ENCODE results near the gene THRB.

DNA sequence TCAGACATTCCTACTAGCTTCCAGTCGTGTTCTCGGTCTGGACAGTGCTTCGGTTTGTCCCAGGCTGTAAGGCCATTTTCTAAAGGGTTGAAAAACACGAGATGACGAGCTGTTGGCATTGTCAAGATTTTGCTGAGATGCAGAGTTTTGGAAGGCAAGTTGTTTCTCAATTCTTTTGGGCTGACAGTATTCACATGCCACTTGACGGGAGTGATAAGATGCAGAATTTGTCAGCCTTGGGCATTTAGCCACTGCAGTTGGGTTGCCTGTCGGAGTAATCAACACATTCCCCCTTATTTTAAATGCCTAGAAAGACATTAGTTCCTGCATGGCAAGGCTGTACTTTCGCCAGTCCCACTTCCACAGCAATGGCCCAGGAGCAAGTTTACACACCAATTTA is 304.4 kb downstream of the THRB start:
- TF ChIP-seq, protein P1, sequence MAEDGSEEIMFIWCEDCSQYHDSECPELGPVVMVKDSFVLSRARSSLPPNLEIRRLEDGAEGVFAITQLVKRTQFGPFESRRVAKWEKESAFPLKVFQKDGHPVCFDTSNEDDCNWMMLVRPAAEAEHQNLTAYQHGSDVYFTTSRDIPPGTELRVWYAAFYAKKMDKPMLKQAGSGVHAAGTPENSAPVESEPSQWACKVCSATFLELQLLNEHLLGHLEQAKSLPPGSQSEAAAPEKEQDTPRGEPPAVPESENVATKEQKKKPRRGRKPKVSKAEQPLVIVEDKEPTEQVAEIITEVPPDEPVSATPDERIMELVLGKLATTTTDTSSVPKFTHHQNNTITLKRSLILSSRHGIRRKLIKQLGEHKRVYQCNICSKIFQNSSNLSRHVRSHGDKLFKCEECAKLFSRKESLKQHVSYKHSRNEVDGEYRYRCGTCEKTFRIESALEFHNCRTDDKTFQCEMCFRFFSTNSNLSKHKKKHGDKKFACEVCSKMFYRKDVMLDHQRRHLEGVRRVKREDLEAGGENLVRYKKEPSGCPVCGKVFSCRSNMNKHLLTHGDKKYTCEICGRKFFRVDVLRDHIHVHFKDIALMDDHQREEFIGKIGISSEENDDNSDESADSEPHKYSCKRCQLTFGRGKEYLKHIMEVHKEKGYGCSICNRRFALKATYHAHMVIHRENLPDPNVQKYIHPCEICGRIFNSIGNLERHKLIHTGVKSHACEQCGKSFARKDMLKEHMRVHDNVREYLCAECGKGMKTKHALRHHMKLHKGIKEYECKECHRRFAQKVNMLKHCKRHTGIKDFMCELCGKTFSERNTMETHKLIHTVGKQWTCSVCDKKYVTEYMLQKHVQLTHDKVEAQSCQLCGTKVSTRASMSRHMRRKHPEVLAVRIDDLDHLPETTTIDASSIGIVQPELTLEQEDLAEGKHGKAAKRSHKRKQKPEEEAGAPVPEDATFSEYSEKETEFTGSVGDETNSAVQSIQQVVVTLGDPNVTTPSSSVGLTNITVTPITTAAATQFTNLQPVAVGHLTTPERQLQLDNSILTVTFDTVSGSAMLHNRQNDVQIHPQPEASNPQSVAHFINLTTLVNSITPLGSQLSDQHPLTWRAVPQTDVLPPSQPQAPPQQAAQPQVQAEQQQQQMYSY (CRISPR knock-in tag; IDR thresholded peaks at IDR 0.05) = no peak
- no peak for TF ChIP-seq FOXK1 (CRISPR knock-in tag; IDR thresholded peaks at IDR 0.05)
